Endometrial microvascular endothelial cells (primary cell): ENCODE results near the gene CCDC112. TPM values are rescaled to one million over a fixed set of nuclear protein-coding genes. Genes with fewer than 3 reads are reported as not detected.

Experiments used
- total RNA-seq: library from RNA; depleted of rRNA; stranded (reverse); fragments of >200 nt; gene quantifications from one replicate; pipeline ENCODE4 v1.2.3, GENCODE V29; 2015; ENCODE audit errors: inconsistent ontology term

CCDC112 gene
- total RNA-seq, 1 donor from 2014 or later = 5.7 TPM

Other genes with a start within 250 kb of the CCDC112 start
- not detected for gene TRIM36, start 126.7 kb downstream of the CCDC112 start, total RNA-seq
- 5.2 TPM for gene PGGT1B, start 33.8 kb downstream of the CCDC112 start, total RNA-seq
- gene FEM1C, start 248.1 kb upstream of the CCDC112 start, total RNA-seq = 13.1 TPM